Testis (tissue), 2 donors: ENCODE data around the gene MTRF1.

Experiments
- CTCF ChIP-seq, 3 experiments: fragments of 450-650 bp in 2 of 3; fragments of 200-600 bp in 1 of 3; sonication (generic) in 1 of 3; IDR thresholded peaks; one replicate each; pipeline ENCODE4 v1.5.1; 2016 to 2019; ENCODE audit warnings: antibody characterized with exemption in 3 of 3, mild to moderate bottlenecking in 2 of 3, moderate library complexity in 1 of 3
- POLR2A ChIP-seq: fragments of 450-650 bp; IDR thresholded peaks from one replicate; pipeline ENCODE4 v1.6.1; 2017; ENCODE audit warnings: antibody characterized with exemption, mild to moderate bottlenecking, moderate library complexity

GRCh38 chr13:41312176-41312500 is 48.8 kb upstream of the MTRF1 start:
- TF ChIP-seq POLR2A (no peak), CTCF (IDR thresholded peaks at IDR 0.05) (no peak)
